Right cardiac atrium (tissue), 5 donors: Measurements from ENCODE around the gene LRRN2. TPM values are rescaled to one million over a fixed set of nuclear protein-coding genes. Genes with fewer than 3 reads are reported as not detected.
"Not testable (repeated sequence)": the region's sequence is repeated elsewhere in the genome, so short reads cannot be mapped to it uniquely, and the experiment has no call there.

ENCODE experiments used
- ATAC-seq, 2 donors: fragments of 200-7000 bp; cut with Tn5 transposase; one replicate each; pipeline versions ENCODE4 v1.8.0 to v1.9.1; 2020; ENCODE audit warnings: moderate library complexity in 2 of 2, mild to moderate bottlenecking in 1 of 2
- DNase-seq, 3 donors: peaks; one replicate each; pipeline ENCODE4 v3.0.0-alpha.2; 2020
- H3K27ac ChIP-seq: one replicate; pipeline ENCODE4 v1.5.1; 2013; ENCODE audit warnings: mild to moderate bottlenecking, low read length, control low read depth, moderate library complexity
- H3K27me3 ChIP-seq: one replicate; pipeline ENCODE4 v1.6.1; 2013; ENCODE audit not compliant: control insufficient read depth, insufficient read depth
- H3K4me1 ChIP-seq: one replicate; pipeline ENCODE4 v1.6.1; 2013; ENCODE audit warnings: low read length; ENCODE audit not compliant: control insufficient read depth, insufficient read depth
- H3K4me3 ChIP-seq: one replicate; pipeline ENCODE4 v1.5.1; 2013; ENCODE audit warnings: low read length, control low read depth
- H3K9me3 ChIP-seq: one replicate; pipeline ENCODE4 v1.6.1; 2013; ENCODE audit warnings: low read length; ENCODE audit not compliant: control insufficient read depth
- WGBS: extraction: QIAGEN DNeasy Blood & Tissue Kit; methylation state at CpG from one replicate; pipeline ENCODE4 v1.1.7; 2013; 5-methylcytosine and 5-hydroxymethylcytosine counted together
- intact Hi-C, 4 donors: fragments of 100-400 bp; cut with DNase I; formaldehyde crosslinking; loops; one replicate each; pipeline versions ENCODE4 v1.11.0 to v1.14.0; 2022 to 2023
- polyA plus RNA-seq: library from polyadenylated mRNA; stranded (reverse); fragments of 200-250 nt; gene quantifications from one replicate; pipeline ENCODE4 v1.2.3, GENCODE V29; 2013
- total RNA-seq, 4 donors: library from RNA; stranded (reverse); fragmentation: NEBNext Ultra II Directional; extraction: Animal tissue kit (Norgen Biotek cat#: 25700); gene quantifications; one replicate each; pipeline ENCODE4 v1.2.1, GENCODE V29; 2021
- donor health status: healthy with polysubstance abuse.
- donor health status: DM: no; HTN: yes; CAD: no.
- donor health status: DM: no; HTN: no; CAD: no.
- donor health status: DM: no; HTN: yes; CAD: no; lungs with severe emphysema.
- donor health status: DM: yes; HTN: yes; CAD: no.

The LRRN2 gene
- total and polyA plus RNA-seq, 5 donors = 4.8 to 31.6 (median 21.4) TPM

DNA sequence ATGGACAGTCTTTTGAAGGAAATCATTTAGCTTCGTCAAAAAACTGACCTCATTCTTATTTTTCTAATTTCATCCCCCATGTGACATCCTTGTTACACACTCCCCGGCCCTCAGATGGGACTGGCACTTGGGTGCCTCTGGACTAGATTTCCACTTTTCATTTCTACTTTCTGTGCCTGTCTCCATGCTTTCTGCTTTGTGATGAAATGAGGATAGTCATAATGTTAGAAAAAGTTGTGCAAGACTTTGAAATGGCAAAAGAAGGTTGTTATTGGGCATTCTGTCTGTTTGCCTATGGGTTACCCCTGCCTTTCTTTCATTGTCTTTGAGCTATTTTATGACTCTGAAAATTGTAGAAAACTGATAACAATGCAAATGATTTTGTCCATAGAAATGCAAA lies 114.4 kb downstream of the LRRN2 start:
- ATAC-seq = no peak
- intact Hi-C loops = loop anchor here in 1 of 4 donors (5.0 kb wide), 1 partner anchor 231 kb away; no protein-coding TSS in a partner anchor
- 85% methylated on average over 2 of the region's 2 CpGs for WGBS

DNA sequence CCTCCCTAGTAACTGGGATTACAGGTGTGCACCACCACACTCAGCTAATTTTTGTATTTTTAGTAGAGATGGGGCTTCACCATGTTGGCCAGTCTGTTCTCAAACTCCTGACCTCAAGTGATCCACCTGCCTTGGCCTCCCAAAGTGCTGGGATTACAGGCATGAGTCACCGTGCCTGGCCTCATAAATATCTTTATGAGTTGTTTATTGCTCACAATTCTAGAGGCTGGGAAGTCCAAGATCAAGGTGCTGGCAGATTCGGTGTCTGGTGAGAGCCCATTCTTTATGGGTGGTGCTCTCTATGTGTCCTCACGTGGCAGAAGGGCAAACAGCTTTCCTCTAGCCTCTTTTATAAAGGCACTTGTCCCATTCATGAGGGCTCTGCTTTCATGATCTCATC lies 115.5 kb downstream of the LRRN2 start:
- not testable (repeated sequence) for H3K9me3 ChIP-seq, H3K27me3 ChIP-seq, DNase-seq, H3K27ac ChIP-seq, H3K4me1 ChIP-seq, ATAC-seq, H3K4me3 ChIP-seq
- intact Hi-C loops = loop anchor here in 1 of 4 donors (5.0 kb wide), 1 partner anchor 232 kb away; no protein-coding TSS in a partner anchor
- 77% methylated on average over 3 of the region's 3 CpGs for WGBS

More for the DNA sequence above, 114.4 kb downstream of the LRRN2 start:
- no peaks in the 10 kb centered on the region for H3K27me3 ChIP-seq
- H3K4me1 ChIP-seq = peaks cover 2% of the 10 kb centered on the region
- no peak for DNase-seq
- no peak overlapping the region for H3K27ac ChIP-seq
- no peaks in the 10 kb centered on the region for H3K9me3 ChIP-seq
- no peak overlapping the region for H3K4me3 ChIP-seq

DNA sequence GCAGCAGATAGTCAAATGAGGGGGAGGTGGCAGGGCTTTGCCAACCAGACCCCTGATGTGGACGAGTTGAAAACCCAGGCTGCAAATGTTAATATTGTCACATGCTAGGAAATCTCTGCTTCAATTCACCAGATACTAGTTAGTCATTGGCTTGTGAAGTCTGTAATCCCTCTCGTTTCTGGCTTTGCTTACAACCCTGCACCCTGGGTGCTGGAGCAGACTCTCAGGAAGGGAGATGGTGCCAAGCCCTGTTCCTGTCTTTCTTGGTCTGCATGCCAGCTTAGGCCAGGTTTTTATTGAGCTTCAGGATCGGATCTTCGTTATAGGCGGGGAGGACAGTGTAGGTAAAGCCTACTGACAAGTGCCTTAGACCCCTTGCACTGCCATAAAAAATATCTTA lies 116.1 kb downstream of the LRRN2 start:
- 83% methylated on average over 5 of the region's 5 CpGs for WGBS
- DNase-seq (no peak), ATAC-seq (no peak)
- Histone ChIP-seq H3K4me1 (no peaks in the 10 kb centered on the region), H3K9me3 (no peaks in the 10 kb centered on the region), H3K27me3 (no peaks in the 10 kb centered on the region), H3K27ac (no peak overlapping the region), H3K4me3 (no peak overlapping the region)
- intact Hi-C loops = loop anchor here in 3 of 4 donors (5.0 kb wide), 2 partner anchors 193 to 238 kb away; no protein-coding TSS in a partner anchor

DNA sequence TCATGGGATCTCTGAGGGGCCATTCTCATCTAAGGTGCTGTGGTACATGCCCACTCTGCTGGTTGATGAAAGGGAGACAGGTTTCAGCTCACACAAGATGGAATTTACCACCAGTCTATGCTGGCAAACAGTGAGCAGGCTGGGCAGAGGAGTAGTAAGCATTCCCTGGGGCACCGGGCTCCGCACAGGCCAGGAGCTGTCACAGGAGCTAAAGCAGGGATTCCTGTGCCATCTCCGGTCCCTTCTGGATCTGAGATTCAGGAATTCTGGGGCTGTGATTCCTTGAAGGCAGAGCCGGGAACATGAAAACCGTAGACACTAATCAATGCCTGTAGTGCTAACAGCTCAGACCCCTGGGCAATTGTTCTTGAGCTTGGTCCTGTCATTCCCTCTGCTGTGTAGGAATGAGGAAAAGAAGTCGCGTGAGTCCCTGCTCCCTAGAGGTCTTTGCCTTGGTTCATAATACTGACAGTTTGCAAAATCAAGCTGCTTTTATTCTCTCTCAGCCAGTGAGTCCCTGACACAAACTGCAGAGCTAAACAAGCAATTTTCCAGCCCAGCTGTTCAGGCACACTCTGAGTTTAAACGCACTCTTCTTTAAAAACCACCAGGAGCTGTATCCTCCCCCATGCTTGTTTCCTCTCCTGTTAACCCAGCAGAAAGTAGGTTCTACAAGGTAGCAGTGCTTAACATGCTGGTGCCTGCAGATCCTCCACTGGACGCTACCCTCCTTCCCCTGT lies 116.8 kb downstream of the LRRN2 start:
- ATAC-seq (no peak), DNase-seq (no peak)
- no peak overlapping the region for H3K27ac ChIP-seq
- no peaks in the 10 kb centered on the region for H3K4me1 ChIP-seq
- H3K9me3 ChIP-seq = no peaks in the 10 kb centered on the region
- no peak overlapping the region for H3K4me3 ChIP-seq
- H3K27me3 ChIP-seq = no peaks in the 10 kb centered on the region
- WGBS = 72% methylated on average over 9 of the region's 9 CpGs
- intact Hi-C loops = loop anchor here in 3 of 4 donors (5.0 kb wide), 2 partner anchors 194 to 239 kb away; no protein-coding TSS in a partner anchor

Other genes with a start within 250 kb of the LRRN2 start
- gene PIK3C2B, start 190.9 kb downstream of the LRRN2 start, total RNA-seq = 10 to 100 TPM; 24.9 to 32.7 (median 29.0) TPM
- 13.3 TPM for gene PIK3C2B, start 190.9 kb downstream of the LRRN2 start, polyA plus RNA-seq
- 10 to 100 TPM; 29.9 to 48.2 (median 34.9) TPM for gene MDM4, start 169.3 kb downstream of the LRRN2 start, total RNA-seq
- gene MDM4, start 169.3 kb downstream of the LRRN2 start, polyA plus RNA-seq = 10.5 TPM
- 10 to 100 TPM; 59.5 to 94.2 (median 67.1) TPM for gene NFASC, start 185.1 kb upstream of the LRRN2 start, total RNA-seq
- gene NFASC, start 185.1 kb upstream of the LRRN2 start, polyA plus RNA-seq = 44.2 TPM